ENCODE measurements around the gene LMO7.

LMO7 gene

DNA sequence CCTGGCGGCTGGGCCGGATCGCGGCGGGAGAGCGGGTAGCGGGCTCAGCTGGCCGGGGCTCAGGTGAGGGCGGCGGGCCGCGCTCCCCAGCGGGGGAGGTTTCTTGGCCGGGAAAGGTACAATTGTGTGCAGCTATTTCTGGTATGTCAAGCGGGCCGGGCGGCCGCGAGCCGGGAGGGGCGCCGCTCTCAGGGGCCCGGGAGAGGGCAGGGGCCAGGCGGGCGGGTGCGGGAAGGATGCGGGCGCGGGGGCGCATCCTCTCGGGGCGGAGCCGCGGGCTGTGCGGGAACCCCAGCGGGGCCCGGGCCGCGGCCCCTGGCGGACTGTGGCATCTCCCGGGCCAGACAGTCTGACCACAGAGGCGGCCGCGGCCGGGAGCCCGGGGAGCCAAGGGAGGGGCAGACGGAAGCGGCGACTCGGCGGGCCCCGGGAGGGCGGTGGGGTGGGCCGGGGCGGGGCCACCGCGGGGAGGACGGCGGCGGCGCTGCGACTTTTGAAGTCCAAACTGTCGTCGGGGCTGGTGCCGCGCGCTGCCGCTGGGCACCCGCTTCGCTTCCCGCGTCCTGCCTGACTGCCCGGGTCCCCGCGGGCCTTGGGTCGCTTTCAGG is at the start of gene LMO7:
Gene LMO7 (plus strand): TSS at position 503 of the 608 bp plus-strand sequence. CDS start 328 bp downstream, outside the sequence.
- Histone ChIP-seq H3K27ac (peak within 1 kb of the TSS in 19 of 21 experiments; percentile 16 to 82 (median 69)), H3K4me3 (peak within 1 kb of the TSS; percentile 47 to 70 (median 58))

GRCh38 chr13:75587679-75588078 is 48.5 kb upstream of the LMO7 start:
- Histone ChIP-seq H3K4me3 (no peak overlapping the region), H3K27ac (no peak overlapping the region)

DNA sequence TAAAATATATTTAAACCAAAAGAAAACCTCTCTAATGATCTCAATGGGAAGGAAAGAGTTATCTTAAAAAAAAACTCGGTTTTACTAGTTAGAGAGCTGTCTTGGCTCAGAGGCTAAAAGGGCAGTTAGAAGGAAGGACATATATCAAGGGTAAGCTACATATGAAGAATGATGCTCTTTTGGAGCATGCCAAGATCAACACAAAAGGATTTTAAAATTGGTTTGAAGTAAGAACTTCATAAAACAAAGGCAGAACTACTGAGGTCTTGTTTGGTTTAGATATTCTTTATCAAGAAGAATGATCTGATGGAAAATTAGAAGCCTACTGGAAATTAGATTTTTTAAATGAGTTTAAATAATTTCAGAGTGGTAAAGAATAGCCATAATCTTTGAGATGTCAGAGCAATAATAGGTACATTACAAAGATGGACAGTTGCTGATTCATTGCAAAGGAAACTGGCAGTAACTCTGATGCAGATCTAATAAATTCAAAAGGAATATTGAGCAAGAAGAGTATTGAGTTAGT is 39.4 kb upstream of the LMO7 start:
- Histone ChIP-seq H3K4me3 (no peak overlapping the region), H3K27ac (no peak overlapping the region)

DNA sequence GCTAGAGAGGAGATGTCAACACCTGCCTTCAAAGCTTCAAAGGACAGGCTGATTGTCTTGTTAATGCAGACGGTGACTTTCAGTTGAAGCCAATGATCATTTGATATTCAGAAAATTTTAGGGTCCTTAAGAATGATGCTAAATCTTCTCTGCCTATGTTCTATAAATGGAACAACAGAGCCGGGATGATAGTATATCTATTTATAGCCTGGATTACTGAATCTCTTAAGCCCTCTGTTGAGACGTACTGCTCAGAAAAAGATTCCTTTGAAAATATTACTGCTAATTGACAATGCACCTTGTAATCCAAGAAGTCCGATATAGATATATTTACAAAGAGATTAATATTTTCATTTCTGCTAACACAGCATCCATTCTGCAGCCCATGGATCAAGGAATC is 35.8 kb upstream of the LMO7 start:
- Histone ChIP-seq H3K27ac (no peak overlapping the region), H3K4me3 (no peak overlapping the region)

GRCh38 chr13:75603038-75603437 is 33.1 kb upstream of the LMO7 start:
- Histone ChIP-seq H3K27ac (no peak overlapping the region), H3K4me3 (no peak overlapping the region)

GRCh38 chr13:75607447-75607846 is 28.7 kb upstream of the LMO7 start:
- no peak overlapping the region for H3K27ac ChIP-seq
- H3K4me3 ChIP-seq = no peak overlapping the region

- no peak overlapping the region for H3K4me3 ChIP-seq
- H3K27ac ChIP-seq = no peak overlapping the region
Observed at GRCh38 chr13:75610466-75610865, 25.7 kb upstream of the LMO7 start.

DNA sequence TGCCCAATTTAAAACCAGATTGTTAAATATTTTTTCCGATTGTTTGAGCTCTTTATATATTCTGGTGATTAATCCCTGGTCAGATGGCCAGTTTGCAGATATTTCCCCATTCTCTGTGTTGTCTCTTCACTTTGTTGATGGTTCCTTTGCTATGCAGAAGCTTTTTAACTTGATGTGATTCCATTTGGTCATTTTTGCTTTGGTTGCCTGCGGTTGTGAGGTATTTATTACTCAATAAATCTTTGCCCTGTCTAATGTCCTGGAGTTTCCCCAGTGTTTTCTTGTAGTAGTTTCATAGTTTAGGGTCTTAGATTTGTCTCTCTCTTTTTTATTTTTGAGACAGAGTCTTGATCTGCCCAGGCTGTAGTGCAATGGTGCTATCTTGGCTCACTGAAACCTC is 23.8 kb upstream of the LMO7 start:
- H3K4me3 ChIP-seq = no peak overlapping the region
- H3K27ac ChIP-seq = no peak overlapping the region

DNA sequence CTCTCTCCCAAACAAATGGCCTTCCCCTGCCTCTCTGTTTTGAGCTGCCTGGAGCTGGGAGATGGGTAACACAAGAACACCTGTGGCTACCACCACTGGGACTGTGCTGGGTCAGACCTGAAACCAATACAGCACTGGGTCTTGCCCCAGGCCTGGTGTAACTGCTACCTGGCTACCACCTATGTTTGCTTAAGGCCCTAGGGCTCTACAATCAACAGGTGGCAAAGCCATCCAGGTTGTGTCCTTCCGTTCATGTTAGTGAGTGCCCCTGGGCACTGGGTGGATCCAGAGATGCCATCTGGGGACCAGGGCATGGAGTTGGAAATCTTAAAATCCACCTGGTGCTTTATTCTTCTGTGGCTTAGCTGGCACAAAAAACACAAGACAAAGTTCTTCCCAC is 18.9 kb upstream of the LMO7 start:
- Histone ChIP-seq H3K4me3 (no peak overlapping the region), H3K27ac (no peak overlapping the region)

- Histone ChIP-seq H3K27ac (no peak overlapping the region), H3K4me3 (no peak overlapping the region)
Observed at GRCh38 chr13:75618308-75618707, 17.8 kb upstream of the LMO7 start.

DNA sequence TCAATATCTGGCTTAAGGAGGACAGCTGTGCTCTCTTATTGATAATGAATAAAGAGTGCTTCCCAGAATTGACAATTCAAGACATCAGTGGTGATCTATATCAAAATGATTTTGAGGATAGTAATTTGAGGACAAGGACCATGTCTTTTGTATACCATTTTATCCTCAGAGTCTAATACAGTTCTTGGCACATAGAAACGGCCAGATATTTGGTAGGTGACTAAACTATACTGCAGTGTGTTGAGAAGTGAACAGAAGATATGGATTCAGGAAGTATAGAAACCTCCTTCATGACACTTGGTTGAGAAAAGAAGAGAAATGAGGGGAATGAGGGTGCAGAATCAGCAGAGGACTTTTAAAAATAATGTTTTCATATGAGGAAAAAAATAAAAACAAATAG is 16.1 kb upstream of the LMO7 start:
- no peak overlapping the region for H3K27ac ChIP-seq

DNA sequence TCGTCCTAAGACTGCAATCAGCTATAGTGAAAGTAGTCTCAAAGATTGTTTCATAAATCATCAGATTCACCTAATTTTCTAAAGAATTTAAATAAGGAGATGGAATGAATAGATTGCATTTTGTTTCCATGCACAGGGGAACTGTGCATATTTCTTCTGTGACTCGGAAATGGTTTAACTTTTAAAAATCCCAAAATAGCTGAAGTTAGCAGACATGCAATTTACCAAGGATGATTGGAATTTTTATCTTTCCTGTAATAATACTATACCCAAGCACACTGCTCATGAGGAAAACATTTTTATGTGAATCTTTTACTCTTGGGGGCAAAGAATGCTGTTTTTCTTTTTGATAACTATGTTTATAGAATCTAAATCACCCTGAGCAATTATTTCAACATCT is 15.0 kb upstream of the LMO7 start:
- no peak overlapping the region for H3K4me3 ChIP-seq
- no peak overlapping the region for H3K27ac ChIP-seq

More for the DNA sequence above, 16.1 kb upstream of the LMO7 start:
- H3K4me3 ChIP-seq = no peak overlapping the region

DNA sequence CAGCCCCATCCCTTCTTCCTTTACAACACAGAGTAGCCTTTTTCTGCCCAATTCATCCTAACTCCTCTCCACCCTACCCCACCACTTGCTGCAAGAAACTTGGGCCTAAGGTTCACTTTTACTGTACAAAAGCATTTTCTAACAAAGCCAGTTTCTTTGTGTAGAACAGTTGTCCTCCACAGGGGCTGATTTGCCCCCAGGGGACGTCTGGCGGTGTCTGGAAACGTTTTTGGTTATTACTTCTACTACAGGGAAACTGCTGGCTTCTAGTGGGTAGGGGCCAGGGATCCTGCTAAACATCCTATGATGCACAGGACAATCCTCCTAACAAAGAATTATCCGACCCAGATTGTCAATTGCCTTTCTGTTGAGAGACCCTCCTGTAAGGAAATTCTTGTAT is 7.3 kb upstream of the LMO7 start:
- Histone ChIP-seq H3K27ac (no peak overlapping the region), H3K4me3 (no peak overlapping the region)

DNA sequence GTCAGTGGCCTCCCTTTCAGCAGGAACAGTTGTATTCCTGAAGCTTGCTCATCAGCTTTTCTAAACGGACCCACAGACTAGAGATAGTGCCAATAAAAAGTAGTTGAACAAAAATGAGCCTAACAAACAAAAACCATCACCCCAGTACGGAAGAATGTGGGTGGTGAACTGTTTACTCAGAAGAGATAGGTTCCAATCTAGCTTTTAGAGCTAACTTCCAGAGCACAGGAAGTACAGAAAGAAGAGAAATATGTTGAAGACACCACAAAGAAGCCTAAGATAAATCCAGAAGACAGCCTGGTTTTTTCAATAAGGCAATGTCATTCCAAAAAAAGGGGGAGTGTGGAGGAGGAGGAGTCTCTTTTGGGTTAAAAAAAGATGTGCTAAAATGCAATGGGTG is 2.8 kb upstream of the LMO7 start:
- Histone ChIP-seq H3K4me3 (no peak overlapping the region), H3K27ac (peak overlapping the region in 1 of 21 experiments; percentile 36)

DNA sequence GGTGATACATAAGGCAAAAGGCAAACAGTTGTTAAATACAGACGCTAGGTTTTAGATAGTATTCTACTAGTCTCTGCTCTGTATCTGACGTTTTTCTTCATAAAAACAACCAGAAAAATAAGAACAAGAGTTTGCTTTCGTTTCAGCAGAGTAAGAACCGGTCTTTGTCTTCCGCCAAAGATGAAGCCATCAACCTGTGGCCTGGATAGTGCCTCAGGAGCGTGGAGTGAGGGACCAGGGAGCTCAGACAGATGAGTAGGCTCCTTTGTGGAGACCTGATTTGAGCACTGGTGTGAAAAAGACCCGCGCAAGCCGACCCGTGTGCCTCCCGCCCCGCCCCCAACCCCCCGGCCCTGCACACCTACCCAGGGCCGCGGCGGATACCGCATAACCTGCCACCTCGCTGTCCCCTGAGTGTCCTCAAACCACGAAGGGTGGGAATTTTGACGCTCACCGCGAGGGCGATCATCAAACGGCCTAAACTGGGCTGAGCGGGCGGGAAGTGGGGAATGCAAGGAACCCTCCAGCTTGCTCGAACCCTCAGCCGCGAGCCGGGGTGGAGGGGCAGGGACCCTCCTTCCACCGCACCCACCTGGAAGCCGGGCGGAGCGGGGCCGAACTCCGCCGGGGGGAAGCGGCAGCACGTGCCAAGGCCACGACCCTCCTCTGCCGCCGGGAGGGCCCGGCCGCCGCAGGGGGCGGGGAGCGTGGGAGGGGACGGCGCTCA is 866 bp upstream of the LMO7 start:
- H3K4me3 ChIP-seq = peak overlapping the region; percentile 47 to 70 (median 58)
- H3K27ac ChIP-seq = peak overlapping the region in 19 of 21 experiments; percentile 16 to 82 (median 69)

GRCh38 chr13:75636436-75637180 is 478 bp downstream of the LMO7 start:
- Histone ChIP-seq H3K4me3 (peak overlapping the region; percentile 47 to 70 (median 58)), H3K27ac (peak overlapping the region in 17 of 21 experiments; percentile 35 to 82 (median 73))

DNA sequence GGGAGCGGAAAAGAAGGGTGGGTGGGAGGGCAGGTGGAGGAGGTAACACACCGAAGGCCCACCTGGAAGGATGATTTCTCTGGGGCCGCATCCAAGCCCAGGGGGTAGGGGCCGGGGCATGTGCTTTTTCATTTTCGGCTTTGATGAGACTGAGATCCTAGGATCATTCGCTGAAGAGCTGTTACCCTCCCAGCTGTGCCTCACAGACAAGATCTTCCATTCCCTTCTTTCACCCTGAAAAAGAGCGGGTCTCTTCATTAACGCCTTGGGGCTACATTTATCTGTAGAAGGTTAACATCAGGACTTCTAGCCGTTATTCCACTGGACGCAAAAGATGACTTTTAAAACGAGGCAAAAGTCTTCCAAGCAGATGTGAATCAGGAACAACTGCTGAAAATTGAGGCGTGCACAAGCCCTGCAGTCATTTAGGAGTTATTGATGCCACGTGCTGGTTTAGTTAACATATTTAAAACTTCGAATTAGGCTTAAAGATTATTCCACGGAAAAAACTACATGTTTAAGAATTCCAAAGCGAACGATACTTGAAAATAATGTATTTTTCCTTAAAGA is 1.1 kb downstream of the LMO7 start:
- peak overlapping the region; percentile 47 to 70 (median 58) for H3K4me3 ChIP-seq
- H3K27ac ChIP-seq = peak overlapping the region in 6 of 21 experiments; percentile 58 to 80 (median 73)

DNA sequence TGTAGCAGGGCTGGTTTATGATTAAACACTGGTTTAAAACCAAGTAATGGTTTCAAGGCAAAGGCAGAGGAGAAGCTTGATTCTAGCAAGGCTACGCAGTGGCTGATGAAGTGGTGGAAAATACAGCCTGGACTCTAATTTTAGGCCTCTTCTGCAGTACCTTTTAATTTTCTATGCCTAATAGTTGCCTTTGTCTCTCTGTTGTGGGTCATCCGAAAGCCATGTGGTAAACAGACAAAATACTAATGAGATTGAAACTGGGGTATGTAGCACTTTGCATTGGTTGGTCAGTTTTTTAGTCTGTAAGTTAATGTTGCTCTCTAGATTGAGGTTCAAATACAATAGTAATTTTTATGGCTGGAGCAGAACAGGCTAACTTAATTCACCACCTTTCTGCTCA is 3.3 kb downstream of the LMO7 start:
- H3K4me3 ChIP-seq = no peak overlapping the region
- H3K27ac ChIP-seq = no peak overlapping the region

- no peak overlapping the region for H3K4me3 ChIP-seq
- H3K27ac ChIP-seq = no peak overlapping the region
Observed at GRCh38 chr13:75641026-75641425, 4.9 kb downstream of the LMO7 start.

DNA sequence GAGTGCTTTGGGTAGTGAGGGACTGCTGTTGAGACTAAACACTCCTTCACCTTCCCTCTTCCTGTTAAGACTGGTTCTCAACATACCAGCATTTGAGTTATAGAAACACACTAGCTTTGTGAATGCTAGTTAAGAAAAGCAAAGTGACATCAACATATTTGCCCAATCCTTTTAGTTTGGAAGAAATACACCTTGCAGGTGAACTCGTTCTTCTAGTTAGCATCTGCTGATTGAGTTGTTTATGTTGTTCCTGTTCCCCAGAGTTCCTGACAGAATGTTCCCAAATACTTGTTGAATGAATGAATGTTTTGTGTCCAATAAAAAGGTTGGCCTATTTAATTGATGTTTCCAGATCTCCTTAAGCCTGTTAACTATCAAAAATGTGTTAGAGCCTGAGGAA is 7.1 kb downstream of the LMO7 start:
- Histone ChIP-seq H3K4me3 (no peak overlapping the region), H3K27ac (no peak overlapping the region)

Measured in skin epidermis (tissue), 12 donors.